Gastroesophageal sphincter (tissue), 3 donors: ENCODE measurements around the gene UBXN2A.

Experiments used
- CTCF ChIP-seq, 4 experiments: fragments of 200-600 bp in 2 of 4; fragments of 450-650 bp in 2 of 4; sonication (generic) in 1 of 4; IDR thresholded peaks; one replicate each; pipeline ENCODE4 v1.5.1; 2017 to 2019; ENCODE audit warnings: antibody characterized with exemption in 4 of 4, mild to moderate bottlenecking in 2 of 4, moderate library complexity in 2 of 4
- EP300 ChIP-seq: sonication (generic); formaldehyde crosslinking; IDR thresholded peaks from one replicate; pipeline ENCODE4 v1.6.1; 2017; ENCODE audit warnings: antibody characterized with exemption, mild to moderate bottlenecking
- POLR2A ChIP-seq, 2 donors: fragments of 450-650 bp; IDR thresholded peaks; one replicate each; pipeline ENCODE4 v1.6.1; 2017; ENCODE audit warnings: antibody characterized with exemption in 2 of 2, mild to moderate bottlenecking in 2 of 2, moderate library complexity in 1 of 2
- POLR2AphosphoS5 ChIP-seq: sonication (generic); formaldehyde crosslinking; IDR thresholded peaks from one replicate; pipeline ENCODE4 v1.6.1; 2017; ENCODE audit warnings: antibody characterized with exemption

GRCh38 chr2:24022324-24022974, 82.2 kb downstream of the UBXN2A start:
- TF ChIP-seq POLR2A (IDR thresholded peaks at IDR 0.05) = no peak
- no peak for TF ChIP-seq CTCF (IDR thresholded peaks at IDR 0.05)
- no peak for TF ChIP-seq EP300
- no peak for TF ChIP-seq POLR2AphosphoS5
